HK-2 (cell line): ENCODE results near the gene TUBB.
"Not testable (repeated sequence)": the region's sequence is repeated elsewhere in the genome, so short reads cannot be mapped to it uniquely, and the experiment has no call there.

Source experiments
- DNase-seq: peaks from one replicate; pipeline ENCODE4 v3.0.0-alpha.2; 2018; ENCODE audit not compliant: unreplicated experiment

Gene TUBB

DNA sequence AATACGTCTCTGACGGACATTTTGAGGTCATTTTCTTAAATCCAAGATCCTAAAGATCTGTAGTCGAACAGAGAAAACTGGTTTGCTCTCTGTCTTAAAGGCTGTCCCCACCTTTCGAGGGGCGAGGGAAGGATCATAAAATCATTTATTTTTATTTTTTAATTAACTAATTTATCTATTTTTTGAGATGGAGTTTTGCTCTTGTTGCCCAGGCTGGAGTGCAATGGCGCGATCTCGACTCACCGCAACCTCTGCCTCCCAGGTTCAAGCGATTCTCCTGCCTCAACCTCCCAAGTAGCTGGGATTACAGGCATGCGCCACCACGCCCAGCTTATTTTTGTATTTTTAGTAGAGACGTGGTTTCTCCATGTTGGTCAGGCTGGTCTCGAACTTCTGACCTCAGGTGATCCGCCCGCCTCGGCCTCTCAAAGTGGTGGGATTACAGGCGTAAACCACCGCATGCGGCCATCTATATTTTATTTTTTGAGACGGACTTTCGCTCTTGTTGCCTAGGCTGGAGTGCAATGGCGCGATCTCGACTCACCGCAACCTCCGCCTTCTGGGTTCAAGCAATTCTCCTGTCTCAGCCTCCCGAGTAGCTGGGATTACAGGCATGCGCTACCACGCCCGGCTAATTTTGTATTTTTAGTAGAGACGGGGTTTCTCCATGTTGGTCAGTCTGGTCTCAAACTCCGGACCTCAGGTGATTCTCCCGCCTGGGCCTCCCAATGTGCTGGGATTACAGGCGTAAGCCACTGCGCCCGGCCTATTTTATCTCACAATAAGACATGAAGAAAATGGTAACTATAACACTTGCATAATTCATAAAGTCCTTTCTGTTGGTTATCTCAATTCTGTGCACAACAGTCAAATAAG is 2.1 kb upstream of the TUBB start:
- not testable (repeated sequence) for DNase-seq

DNA sequence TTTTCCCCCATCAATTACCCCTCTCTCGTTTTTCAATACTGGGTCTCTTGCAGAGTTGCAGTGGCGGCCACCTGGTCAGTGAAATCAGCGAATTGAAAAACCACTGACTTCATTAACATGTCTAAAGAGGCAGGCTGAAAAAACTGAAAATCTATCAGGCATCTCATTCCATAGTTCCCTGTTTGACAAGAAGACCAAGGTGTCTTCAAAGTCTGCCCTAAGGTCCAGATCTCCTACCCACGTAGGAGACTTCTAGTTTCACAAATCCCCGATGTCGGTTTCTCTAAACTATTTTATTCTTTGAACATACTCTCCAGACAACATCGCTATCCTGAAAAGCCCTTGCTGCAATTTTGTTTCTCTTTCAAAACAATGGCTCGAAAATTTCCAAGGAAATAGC is 796 bp upstream of the TUBB start:
- no peak for DNase-seq

DNA sequence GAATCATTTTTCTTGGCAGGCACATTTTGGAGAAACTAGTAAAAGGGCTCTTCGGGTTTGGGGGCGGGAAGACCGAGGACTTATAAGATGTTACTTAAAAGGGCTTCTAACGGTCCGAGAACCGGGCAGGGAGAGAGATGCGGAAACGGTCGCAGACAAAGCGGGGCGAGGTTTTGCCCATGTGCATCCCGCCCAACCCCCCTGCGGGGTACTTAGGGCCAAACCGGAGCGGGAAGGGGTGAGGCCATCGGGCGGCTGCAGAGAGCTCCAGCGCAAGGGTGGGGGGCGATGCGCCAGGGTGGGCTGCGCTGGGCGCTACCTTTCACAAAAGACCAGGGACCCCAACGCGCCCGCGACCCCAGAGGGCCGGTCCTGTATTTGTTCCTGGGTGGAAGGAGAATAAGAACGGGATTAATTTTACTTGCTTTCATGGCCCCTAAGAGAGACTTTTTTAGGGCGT is 616 bp downstream of the TUBB start:
- peak; percentile 61 for DNase-seq

DNA sequence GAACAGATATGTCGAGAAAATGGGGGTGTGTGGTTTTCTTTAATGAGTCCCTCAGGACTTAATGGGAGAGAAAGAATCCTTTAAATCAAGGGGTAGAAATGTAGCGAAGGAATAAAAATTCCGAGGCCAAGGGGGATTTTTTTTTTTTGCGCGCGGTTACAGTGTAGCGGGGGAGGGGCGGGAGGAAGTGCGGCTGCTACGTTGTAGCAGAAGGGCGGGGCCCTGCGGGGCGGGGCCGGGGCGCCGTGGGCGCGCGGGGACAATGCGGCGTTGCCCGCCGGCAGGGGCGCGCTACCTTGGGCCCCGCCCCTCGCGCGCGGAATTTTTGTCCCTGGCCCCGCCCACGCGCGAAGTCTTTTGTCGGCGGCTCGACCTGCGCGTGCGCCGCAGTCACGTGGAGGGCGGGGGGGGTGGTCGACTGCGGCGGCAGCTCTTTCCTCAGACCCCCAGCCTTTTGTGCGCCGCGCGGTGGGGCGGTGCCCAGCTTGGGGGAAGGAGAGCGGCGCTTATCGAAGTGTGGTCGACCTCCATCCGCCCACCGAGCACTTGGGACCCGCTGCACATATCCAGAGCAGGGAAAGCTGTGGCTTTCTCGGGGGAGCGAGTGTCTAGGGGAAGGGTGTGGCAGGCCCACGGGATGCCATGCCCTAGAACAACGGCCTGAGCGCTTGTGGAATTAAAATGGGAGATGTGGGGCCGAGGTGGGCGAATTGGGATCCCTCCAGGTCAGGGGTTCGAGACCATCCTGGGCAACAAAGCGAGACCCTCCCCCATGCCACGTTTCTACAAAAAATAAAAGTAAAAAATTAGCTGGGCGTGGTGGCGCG is 1.3 kb downstream of the TUBB start:
- peak; percentile 90 for DNase-seq

DNA sequence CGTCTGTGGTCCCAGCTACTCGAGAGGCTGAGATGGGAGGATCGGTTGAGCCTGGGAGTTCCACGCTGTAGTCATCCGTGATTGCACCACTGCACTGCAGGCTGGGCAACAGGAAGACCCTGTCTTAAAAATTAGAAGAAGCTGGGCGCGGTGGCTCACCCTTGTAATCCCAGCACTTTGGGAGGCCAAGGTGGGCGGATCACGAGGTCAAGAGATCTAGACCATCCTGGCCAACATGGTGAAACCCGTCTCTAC is 1.8 kb downstream of the TUBB start:
- DNase-seq = not testable (repeated sequence)

DNA sequence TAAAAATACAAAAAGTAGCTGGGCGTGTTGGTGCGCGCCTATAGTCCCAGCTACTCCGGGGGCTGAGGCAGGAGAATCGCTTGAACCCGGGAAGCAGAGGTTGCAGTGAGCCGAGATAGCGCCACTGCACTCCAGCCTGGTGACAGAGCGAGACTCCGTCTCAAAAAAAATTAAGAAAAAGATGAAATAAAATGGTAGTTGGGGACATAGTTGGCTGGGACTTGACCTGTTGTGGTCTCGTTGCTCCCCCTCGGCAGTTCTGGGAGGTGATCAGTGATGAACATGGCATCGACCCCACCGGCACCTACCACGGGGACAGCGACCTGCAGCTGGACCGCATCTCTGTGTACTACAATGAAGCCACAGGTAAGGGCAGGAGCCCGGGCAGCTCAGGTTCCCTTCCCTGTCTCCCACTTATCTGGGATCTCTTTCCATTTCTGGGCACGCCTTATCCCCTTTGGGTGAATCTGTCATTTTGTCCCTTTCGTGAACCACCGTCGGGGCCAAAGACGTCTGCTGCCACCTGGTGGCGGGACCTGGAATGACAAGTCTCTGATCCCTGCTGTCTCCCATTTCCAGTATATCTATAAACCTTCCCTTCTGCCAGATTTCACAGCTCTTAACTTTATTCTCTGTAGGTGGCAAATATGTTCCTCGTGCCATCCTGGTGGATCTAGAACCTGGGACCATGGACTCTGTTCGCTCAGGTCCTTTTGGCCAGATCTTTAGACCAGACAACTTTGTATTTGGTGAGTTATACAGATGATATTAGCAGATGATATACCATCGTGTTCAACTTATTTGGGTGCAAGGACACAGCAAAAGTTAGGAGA is 2.3 kb downstream of the TUBB start:
- DNase-seq = peak; percentile 84

DNA sequence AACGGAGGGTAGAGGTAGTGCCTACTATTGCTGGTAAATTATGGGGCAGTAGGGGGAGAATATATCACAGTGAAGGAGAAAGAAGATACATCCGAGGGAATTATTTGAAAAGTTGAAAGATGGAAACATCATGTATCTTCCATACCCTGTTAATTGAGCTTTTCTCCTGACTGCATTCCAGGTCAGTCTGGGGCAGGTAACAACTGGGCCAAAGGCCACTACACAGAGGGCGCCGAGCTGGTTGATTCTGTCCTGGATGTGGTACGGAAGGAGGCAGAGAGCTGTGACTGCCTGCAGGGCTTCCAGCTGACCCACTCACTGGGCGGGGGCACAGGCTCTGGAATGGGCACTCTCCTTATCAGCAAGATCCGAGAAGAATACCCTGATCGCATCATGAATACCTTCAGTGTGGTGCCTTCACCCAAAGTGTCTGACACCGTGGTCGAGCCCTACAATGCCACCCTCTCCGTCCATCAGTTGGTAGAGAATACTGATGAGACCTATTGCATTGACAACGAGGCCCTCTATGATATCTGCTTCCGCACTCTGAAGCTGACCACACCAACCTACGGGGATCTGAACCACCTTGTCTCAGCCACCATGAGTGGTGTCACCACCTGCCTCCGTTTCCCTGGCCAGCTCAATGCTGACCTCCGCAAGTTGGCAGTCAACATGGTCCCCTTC is 3.1 kb downstream of the TUBB start:
- not testable (repeated sequence) for DNase-seq

DNA sequence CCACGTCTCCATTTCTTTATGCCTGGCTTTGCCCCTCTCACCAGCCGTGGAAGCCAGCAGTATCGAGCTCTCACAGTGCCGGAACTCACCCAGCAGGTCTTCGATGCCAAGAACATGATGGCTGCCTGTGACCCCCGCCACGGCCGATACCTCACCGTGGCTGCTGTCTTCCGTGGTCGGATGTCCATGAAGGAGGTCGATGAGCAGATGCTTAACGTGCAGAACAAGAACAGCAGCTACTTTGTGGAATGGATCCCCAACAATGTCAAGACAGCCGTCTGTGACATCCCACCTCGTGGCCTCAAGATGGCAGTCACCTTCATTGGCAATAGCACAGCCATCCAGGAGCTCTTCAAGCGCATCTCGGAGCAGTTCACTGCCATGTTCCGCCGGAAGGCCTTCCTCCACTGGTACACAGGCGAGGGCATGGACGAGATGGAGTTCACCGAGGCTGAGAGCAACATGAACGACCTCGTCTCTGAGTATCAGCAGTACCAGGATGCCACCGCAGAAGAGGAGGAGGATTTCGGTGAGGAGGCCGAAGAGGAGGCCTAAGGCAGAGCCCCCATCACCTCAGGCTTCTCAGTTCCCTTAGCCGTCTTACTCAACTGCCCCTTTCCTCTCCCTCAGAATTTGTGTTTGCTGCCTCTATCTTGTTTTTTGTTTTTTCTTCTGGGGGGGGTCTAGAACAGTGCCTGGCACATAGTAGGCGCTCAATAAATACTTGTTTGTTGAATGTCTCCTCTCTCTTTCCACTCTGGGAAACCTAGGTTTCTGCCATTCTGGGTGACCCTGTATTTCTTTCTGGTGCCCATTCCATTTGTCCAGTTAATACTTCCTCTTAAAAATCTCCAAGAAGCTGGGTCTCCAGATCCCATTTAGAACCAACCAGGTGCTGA is 3.9 kb downstream of the TUBB start:
- DNase-seq = not testable (repeated sequence)

DNA sequence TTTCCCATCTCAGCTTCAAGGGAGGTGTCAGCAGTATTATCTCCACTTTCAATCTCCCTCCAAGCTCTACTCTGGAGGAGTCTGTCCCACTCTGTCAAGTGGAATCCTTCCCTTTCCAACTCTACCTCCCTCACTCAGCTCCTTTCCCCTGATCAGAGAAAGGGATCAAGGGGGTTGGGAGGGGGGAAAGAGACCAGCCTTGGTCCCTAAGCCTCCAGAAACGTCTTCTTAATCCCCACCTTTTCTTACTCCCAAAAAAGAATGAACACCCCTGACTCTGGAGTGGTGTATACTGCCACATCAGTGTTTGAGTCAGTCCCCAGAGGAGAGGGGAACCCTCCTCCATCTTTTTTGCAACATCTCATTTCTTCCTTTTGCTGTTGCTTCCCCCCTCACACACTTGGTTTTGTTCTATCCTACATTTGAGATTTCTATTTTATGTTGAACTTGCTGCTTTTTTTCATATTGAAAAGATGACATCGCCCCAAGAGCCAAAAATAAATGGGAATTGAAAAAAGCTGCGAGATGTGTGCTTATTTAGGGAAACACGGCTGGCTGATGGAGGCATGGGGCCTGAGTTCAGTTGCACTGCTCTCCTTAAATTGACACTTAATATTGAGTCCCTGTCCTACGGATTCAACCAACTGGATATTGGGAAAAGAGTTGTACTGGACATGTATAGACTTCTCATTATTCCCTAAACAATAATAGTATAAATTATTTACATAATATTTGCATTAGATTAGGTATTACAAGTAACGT is 4.9 kb downstream of the TUBB start:
- DNase-seq = no peak

DNA sequence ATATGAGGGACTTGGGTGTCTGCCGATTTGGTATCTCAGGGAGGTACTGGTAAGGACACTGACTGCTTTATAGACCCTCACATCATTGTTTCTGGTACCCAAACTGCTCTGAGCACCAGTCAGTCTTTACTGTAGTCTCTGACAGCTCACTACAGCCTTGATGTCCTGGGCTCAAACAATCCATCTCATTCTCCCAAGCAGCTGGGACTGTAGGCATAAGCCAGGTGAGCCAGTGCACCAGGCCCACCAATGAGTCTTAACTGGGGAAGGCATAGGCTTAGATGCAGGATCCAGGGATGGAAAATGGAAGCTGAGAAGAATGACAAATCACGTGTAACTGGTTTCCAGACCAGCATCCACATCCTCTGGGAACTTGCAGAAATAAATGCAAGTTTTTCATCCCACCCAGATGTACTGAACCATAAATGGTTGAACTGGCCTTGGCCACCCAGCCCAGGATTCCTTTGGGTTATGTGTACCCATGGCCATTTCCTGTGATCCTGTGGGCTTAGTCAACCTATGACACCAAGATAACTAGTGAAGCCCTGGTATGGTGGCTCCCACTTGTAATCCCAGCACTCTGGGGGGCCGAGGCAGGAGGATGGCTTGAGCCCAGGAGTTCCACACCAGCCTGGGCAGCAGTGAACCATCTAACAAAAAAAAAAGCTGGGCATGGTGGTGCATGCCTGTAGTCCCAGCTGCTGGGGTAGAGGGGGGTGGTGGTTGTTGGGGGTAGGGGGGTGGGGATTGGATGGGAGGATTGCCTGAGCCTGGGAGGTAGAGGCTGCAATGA is 5.8 kb downstream of the TUBB start:
- DNase-seq = peak; percentile 76

DNA sequence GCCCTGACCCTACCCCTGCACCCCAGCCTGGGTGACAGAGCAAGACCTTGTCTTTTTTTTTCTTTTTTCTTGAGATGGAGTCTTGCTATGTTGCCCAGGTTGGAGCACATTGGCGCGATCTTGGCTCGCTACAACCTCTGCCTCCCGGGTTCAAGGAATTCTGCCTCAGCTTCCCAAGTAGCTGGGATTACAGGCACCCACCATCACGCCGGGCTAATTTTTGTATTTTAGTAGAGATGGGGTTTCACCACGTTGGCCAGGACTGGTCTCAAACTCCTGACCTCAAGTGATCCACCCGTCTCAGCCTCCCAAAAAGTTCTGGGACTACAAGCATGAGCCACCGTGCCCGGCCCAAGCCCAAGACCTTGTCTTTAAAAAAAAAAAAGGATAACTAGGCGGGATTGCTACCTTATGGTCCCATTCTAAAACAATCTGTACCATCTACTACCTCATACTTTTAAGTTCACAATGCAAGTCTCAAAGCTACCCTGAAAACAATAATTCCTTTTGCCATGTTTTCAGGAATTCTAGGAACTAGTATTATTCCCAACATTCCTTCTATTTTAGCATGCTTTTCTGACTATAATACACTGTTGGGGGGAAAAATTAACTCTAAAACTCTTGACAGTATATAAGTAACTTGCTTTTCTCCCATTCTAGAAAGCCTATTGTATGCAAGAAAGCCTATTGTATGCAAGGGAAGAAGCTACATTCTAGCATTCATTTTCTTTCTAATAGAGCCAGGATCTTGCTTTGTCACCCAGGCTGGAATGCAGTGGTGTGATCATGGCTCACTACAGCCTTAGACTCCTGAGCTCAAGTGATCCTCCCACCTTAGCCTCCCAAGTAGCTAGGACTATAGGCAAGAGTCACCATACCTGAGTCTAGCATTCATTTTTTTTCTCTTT is 6.6 kb downstream of the TUBB start:
- DNase-seq = no peak

DNA sequence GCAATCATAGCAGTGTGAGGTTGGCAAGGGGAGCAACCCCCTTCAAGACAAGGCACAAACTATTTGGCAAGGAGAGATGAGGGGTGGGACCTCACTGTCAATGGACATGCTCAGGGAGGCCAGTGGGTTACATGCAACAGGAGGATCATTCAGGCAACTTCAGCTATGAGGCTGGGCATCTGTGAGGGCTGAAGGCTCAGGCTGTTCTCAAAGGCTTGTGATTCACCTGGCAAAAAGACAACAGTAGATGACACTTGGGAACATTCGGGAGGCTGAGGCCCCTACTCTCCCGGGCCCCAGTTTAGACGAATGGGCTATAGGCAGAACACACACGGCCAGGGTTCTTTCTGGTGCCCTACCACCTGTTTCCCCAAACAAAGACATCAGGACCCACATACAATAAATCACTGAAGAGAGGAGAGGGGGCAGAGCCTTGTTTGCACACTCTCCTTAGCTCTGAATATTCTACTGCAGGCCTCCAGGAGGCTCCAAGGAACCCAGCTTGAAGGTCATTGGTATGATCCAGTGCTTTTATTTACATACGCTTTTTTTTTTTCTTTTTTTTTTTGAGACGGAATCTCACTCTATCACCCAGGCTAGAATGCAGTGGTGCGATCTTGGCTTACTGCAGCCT is 7.9 kb downstream of the TUBB start:
- DNase-seq = no peak

DNA sequence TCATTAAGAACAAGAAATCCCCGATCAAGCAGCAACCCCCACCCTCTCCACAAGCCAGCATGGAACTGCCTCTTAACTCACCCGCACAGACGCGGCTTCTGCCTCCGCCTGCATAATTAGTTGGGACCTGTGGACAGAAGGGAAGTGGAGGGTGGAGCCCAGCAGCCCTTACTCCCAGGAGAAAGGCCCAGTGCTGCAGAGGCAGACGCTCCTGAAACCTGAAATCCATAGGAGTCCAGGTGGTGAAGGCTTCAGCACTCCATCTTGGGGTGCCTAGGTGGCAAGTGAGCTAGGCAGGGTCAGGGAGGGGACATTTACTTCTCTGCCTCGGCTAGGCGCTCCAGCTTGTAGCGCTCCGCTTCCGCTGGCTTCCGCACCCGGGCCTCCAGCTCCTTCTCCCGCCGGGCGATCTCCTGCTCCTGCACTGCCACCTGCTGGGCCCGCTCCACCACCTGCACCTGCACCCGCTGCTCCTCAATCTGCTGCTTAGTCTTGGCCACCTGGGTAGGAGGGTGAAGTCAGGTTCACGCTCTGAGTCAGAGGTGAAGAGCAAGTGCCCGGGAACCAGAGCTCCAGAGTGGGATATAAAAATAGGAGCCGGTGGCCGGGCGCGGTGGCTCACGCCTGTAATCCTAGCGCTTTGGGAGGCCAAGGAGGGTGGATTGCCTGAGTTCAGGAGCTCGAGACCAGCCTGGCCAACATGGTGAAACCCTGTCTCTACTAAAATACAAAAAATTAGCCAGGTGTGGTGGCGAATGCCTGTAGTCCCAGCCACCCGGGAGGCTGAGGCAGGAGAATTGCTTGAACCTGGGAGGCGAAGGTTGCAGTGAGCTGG is 10.7 kb downstream of the TUBB start:
- peak; percentile 65 for DNase-seq

DNA sequence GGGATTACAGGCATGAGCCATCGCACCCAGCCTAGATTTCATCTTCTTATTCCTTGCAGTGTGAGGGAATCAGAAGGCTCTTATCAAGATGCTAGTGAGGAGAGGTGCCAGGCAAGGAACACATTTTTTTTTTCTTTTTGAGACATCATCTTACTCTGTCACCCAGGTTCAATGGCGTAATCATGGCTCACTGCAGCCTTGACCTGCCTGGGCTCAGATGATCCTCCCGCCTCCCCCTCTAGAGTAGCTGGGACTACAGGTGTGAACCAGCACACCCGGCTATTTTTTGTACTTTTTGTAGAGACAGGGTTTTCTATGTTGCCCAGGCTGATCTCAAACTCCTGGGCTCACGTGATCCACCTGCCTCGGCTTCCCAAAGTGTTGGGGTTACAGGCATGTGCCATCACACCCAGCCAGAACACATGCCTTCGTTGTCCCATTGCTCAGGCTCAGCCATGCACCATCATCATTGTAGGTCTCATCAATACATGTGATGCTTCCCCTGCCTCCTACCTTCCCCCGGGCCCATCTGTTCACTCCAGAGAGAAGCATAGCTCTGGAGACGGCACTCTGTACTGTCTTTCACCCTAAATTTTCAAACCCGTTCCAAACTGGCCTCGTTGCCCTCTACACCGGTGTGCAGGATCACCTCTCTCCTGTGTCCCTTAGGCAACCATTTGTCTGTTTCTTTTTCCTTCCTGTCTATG is 12.2 kb downstream of the TUBB start:
- DNase-seq = no peak

DNA sequence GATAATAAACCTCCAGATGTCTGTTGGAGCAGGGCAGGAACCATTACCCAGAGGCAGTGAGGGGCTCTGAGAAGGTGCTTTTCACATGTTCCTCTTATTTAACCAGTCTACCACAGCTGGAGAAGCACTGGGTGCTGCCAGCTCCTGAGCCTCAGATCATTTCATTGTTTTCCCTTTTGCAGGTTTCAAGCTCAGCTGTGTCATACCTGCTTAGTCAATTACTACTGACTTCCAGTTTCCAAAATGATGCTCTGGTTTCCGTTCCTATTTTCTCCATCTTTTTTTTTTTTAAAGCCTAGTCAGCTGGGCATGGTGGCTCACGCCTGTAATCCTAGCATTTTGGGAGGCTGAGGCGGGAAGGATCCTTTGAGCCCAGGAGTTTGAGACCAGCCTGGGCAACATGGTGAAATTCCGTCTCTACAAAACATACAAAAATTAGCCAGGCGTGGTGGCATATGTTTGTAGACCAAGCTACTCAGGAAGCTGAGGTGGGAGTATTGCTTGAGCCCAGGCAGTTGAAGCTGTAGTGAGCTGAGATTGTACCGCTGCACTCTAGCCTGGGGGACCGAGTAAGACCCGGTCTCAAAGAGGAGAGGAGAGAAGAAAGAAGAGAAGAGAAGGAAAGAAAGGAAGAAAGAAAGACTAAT is 15.6 kb downstream of the TUBB start:
- DNase-seq = no peak
